Activated CD4-positive, alpha-beta T cell treated with anti-CD3 and anti-CD28 coated beads, Interleukin-2, amount 10 ng/mL, durations not matched to agents 7 days and 5 days (primary cell): ENCODE results near the gene EPB41L5. TPM values are rescaled to one million over a fixed set of nuclear protein-coding genes. Genes with fewer than 3 reads are reported as not detected.

Experiments used
- CTCF ChIA-PET: fragments of 350-600 bp; sonication (Branson Sonifier 250); formaldehyde crosslinking; loops from one replicate; lab custom pipeline; 2021; ENCODE audit warnings: antibody characterized with exemption; lab: Charles Lee
- POLR2A ChIA-PET: fragments of 350-600 bp; sonication (Branson Sonifier 250); formaldehyde crosslinking; loops from one replicate; lab custom pipeline; 2021; ENCODE audit warnings: antibody characterized with exemption; lab: Charles Lee
- DNase-seq: peaks from one replicate; pipeline ENCODE4 v3.0.0-alpha.2; 2020
- H3K27ac Mint-ChIP-seq: one replicate; pipeline ENCODE4 v1.8.0; 2021; ENCODE audit warnings: mild to moderate bottlenecking, moderate library complexity, mixed read lengths
- H3K27me3 Mint-ChIP-seq: one replicate; pipeline ENCODE4 v1.8.0; 2021; ENCODE audit warnings: mixed read lengths
- H3K36me3 Mint-ChIP-seq: one replicate; pipeline ENCODE4 v1.8.0; 2021; ENCODE audit warnings: low read depth, mixed read lengths
- H3K4me1 Mint-ChIP-seq: one replicate; pipeline ENCODE4 v1.8.0; 2021; ENCODE audit warnings: mixed read lengths
- H3K4me3 Mint-ChIP-seq: one replicate; pipeline ENCODE4 v1.8.0; 2021; ENCODE audit warnings: mild to moderate bottlenecking, moderate library complexity, mixed read lengths
- H3K9me3 Mint-ChIP-seq: one replicate; pipeline ENCODE4 v1.8.0; 2021; ENCODE audit warnings: mixed read lengths
- total RNA-seq, 2 experiments: library from RNA; stranded (reverse); gene quantifications; one replicate each; pipeline ENCODE4 v1.2.3, GENCODE V29; 2021

The EPB41L5 gene
- total RNA-seq, 2 experiments from 2014 or later: 3.4 to 3.7 TPM

- Mint-ChIP-seq H3K9me3 (no peaks in the 10 kb centered on the region), H3K4me1 (peaks cover 5% of the 10 kb centered on the region), H3K4me3 (no peak overlapping the region), H3K27me3 (no peaks in the 10 kb centered on the region), H3K36me3 (peaks cover 9% of the 10 kb centered on the region), H3K27ac (no peak overlapping the region)
- ChIA-PET CTCF (no interaction called here), POLR2A (no interaction called here)
- no peak for DNase-seq
These were observed 191.1 kb downstream of the EPB41L5 start for GRCh38 chr2:120204022-120204405.

- peaks cover 5% of the 10 kb centered on the region for H3K4me1 Mint-ChIP-seq
- peaks cover 9% of the 10 kb centered on the region for H3K36me3 Mint-ChIP-seq
- ChIA-PET POLR2A (no interaction called here), CTCF (interaction anchor here (1.0 kb wide), 1 partner anchor 9 kb away, joined by 3 read pairs; no protein-coding TSS in a partner anchor)
- H3K4me3 Mint-ChIP-seq: no peak overlapping the region
- H3K9me3 Mint-ChIP-seq: no peaks in the 10 kb centered on the region
- no peak overlapping the region for H3K27ac Mint-ChIP-seq
- no peaks in the 10 kb centered on the region for H3K27me3 Mint-ChIP-seq
- DNase-seq: no peak
These were observed 191.5 kb downstream of the EPB41L5 start for GRCh38 chr2:120204417-120204816.

GRCh38 chr2:120204945-120205670 is 192.2 kb downstream of the EPB41L5 start:
- ChIA-PET POLR2A (no interaction called here), CTCF (interaction anchor here (1.0 kb wide), 1 partner anchor 9 kb away, joined by 3 read pairs; no protein-coding TSS in a partner anchor)
- no peak for DNase-seq
- Mint-ChIP-seq H3K4me1 (peaks cover 5% of the 10 kb centered on the region), H3K4me3 (no peak overlapping the region), H3K27ac (no peak overlapping the region), H3K27me3 (no peaks in the 10 kb centered on the region), H3K9me3 (no peaks in the 10 kb centered on the region), H3K36me3 (peaks cover 11% of the 10 kb centered on the region)

- Mint-ChIP-seq H3K4me1 (peaks cover 5% of the 10 kb centered on the region), H3K4me3 (no peak overlapping the region), H3K27ac (no peak overlapping the region), H3K27me3 (no peaks in the 10 kb centered on the region), H3K9me3 (no peaks in the 10 kb centered on the region), H3K36me3 (peaks cover 9% of the 10 kb centered on the region)
- peak; percentile 37 for DNase-seq
- CTCF ChIA-PET: interaction anchor here (0.6 to 1.4 kb wide), 7 partner anchors 8 to 453 kb away, joined by 3 to 12 read pairs (median 3); no protein-coding TSS in a partner anchor
- POLR2A ChIA-PET: no interaction called here
These were observed 193.2 kb downstream of the EPB41L5 start for GRCh38 chr2:120206022-120206581.

GRCh38 chr2:120208381-120209353 is 195.8 kb downstream of the EPB41L5 start:
- H3K9me3 Mint-ChIP-seq: no peaks in the 10 kb centered on the region
- ChIA-PET POLR2A (interaction anchor here (0.6 kb wide), 1 partner anchor 348 kb away, joined by 4 read pairs; no protein-coding TSS in a partner anchor), CTCF (interaction anchor here (1.0 to 4.5 kb wide), 4 partner anchors 14 to 101 kb away, joined by 4 to 13 read pairs (median 5); partner anchors contain the start of gene TMEM185B)
- peaks cover 10% of the 10 kb centered on the region for H3K36me3 Mint-ChIP-seq
- peaks cover 5% of the 10 kb centered on the region for H3K4me1 Mint-ChIP-seq
- no peak for DNase-seq
- peak overlapping the region; percentile 83 for H3K27ac Mint-ChIP-seq
- no peaks in the 10 kb centered on the region for H3K27me3 Mint-ChIP-seq
- no peak overlapping the region for H3K4me3 Mint-ChIP-seq

GRCh38 chr2:120209427-120210269 is 196.8 kb downstream of the EPB41L5 start:
- CTCF ChIA-PET: interaction anchor here (0.7 to 4.5 kb wide), 4 partner anchors 13 to 39 kb away, joined by 3 to 13 read pairs (median 4); partner anchors contain the start of gene TMEM185B
- Mint-ChIP-seq H3K4me1 (peaks cover 5% of the 10 kb centered on the region), H3K27me3 (no peaks in the 10 kb centered on the region), H3K27ac (peak overlapping the region; percentile 83), H3K9me3 (no peaks in the 10 kb centered on the region), H3K4me3 (no peak overlapping the region), H3K36me3 (peaks cover 10% of the 10 kb centered on the region)
- no peak for DNase-seq
- POLR2A ChIA-PET: no interaction called here

- Mint-ChIP-seq H3K36me3 (peaks cover 10% of the 10 kb centered on the region), H3K4me1 (peaks cover 5% of the 10 kb centered on the region), H3K9me3 (no peaks in the 10 kb centered on the region), H3K27ac (peak overlapping the region; percentile 83), H3K4me3 (no peak overlapping the region), H3K27me3 (no peaks in the 10 kb centered on the region)
- ChIA-PET POLR2A (no interaction called here), CTCF (interaction anchor here (0.7 to 4.5 kb wide), 3 partner anchors 13 to 39 kb away, joined by 3 to 13 read pairs (median 3); partner anchors contain the start of gene TMEM185B)
- no peak for DNase-seq
These were observed 197.4 kb downstream of the EPB41L5 start for GRCh38 chr2:120210270-120210693.

GRCh38 chr2:120218181-120218580 is 205.3 kb downstream of the EPB41L5 start:
- ChIA-PET CTCF (interaction anchor here (0.5 to 1.3 kb wide), 3 partner anchors 14 to 108 kb away, joined by 3 to 4 read pairs (median 3); no protein-coding TSS in a partner anchor), POLR2A (no interaction called here)
- Mint-ChIP-seq H3K4me1 (peaks cover 26% of the 10 kb centered on the region), H3K27me3 (no peaks in the 10 kb centered on the region), H3K4me3 (no peak overlapping the region), H3K27ac (no peak overlapping the region), H3K36me3 (peaks cover 58% of the 10 kb centered on the region), H3K9me3 (peaks cover 5% of the 10 kb centered on the region)
- DNase-seq: no peak

- Mint-ChIP-seq H3K27ac (no peak overlapping the region), H3K9me3 (peaks cover 5% of the 10 kb centered on the region), H3K4me1 (peaks cover 34% of the 10 kb centered on the region), H3K4me3 (no peak overlapping the region), H3K36me3 (peaks cover 60% of the 10 kb centered on the region), H3K27me3 (no peaks in the 10 kb centered on the region)
- ChIA-PET POLR2A (no interaction called here), CTCF (interaction anchor here (0.7 to 1.6 kb wide), 5 partner anchors 13 to 516 kb away, joined by 3 to 12 read pairs (median 3); no protein-coding TSS in a partner anchor)
- peak; percentile 0 for DNase-seq
These were observed 206.4 kb downstream of the EPB41L5 start for GRCh38 chr2:120219291-120219690.

- POLR2A ChIA-PET: no interaction called here
- DNase-seq: no peak
- Mint-ChIP-seq H3K4me1 (peaks cover 39% of the 10 kb centered on the region), H3K27ac (no peak overlapping the region), H3K4me3 (no peak overlapping the region), H3K27me3 (no peaks in the 10 kb centered on the region), H3K36me3 (peaks cover 62% of the 10 kb centered on the region), H3K9me3 (peaks cover 5% of the 10 kb centered on the region)
- CTCF ChIA-PET: interaction anchor here (0.7 to 1.6 kb wide), 5 partner anchors 12 to 517 kb away, joined by 3 to 12 read pairs (median 3); no protein-coding TSS in a partner anchor
These were observed 206.9 kb downstream of the EPB41L5 start for GRCh38 chr2:120219766-120220165.

GRCh38 chr2:120220756-120221155 is 207.9 kb downstream of the EPB41L5 start:
- no peak overlapping the region for H3K27ac Mint-ChIP-seq
- H3K27me3 Mint-ChIP-seq: no peaks in the 10 kb centered on the region
- CTCF ChIA-PET: no interaction called here
- peaks cover 5% of the 10 kb centered on the region for H3K9me3 Mint-ChIP-seq
- peaks cover 64% of the 10 kb centered on the region for H3K36me3 Mint-ChIP-seq
- POLR2A ChIA-PET: no interaction called here
- no peak overlapping the region for H3K4me3 Mint-ChIP-seq
- peaks cover 46% of the 10 kb centered on the region for H3K4me1 Mint-ChIP-seq
- no peak for DNase-seq
